ENCODE results near the gene RXFP1.

Gene RXFP1

GRCh38 chr4:158544141-158544540 lies 22.5 kb downstream of the RXFP1 start:
- no peak for DNase-seq

- DNase-seq, result no peak
Measured at GRCh38 chr4:158553364-158553763, 31.7 kb downstream of the RXFP1 start.

GRCh38 chr4:158560284-158560683 lies 38.6 kb downstream of the RXFP1 start:
- no peak for DNase-seq

- DNase-seq, result no peak
Measured at GRCh38 chr4:158566860-158567259, 45.2 kb downstream of the RXFP1 start.

- DNase-seq, result no peak
Measured at GRCh38 chr4:158571736-158572135, 50.1 kb downstream of the RXFP1 start.

GRCh38 chr4:158572608-158573007 lies 50.9 kb downstream of the RXFP1 start:
- DNase-seq, result no peak

- no peak for DNase-seq
Measured at GRCh38 chr4:158578476-158578875, 56.8 kb downstream of the RXFP1 start.

- DNase-seq, result no peak
Measured at GRCh38 chr4:158580064-158580463, 58.4 kb downstream of the RXFP1 start.

- no peak for DNase-seq
Measured at GRCh38 chr4:158581161-158581560, 59.5 kb downstream of the RXFP1 start.

GRCh38 chr4:158586881-158587280 lies 65.2 kb downstream of the RXFP1 start:
- DNase-seq, result no peak

- DNase-seq, result no peak
Measured at GRCh38 chr4:158588285-158588684, 66.6 kb downstream of the RXFP1 start.

- no peak for DNase-seq
Measured at GRCh38 chr4:158588777-158589176, 67.1 kb downstream of the RXFP1 start.

- no peak for DNase-seq
Measured at GRCh38 chr4:158590306-158590705, 68.6 kb downstream of the RXFP1 start.

GRCh38 chr4:158590824-158591223 lies 69.1 kb downstream of the RXFP1 start:
- DNase-seq, result no peak

- DNase-seq, result no peak
Measured at GRCh38 chr4:158597879-158598596, 76.4 kb downstream of the RXFP1 start.

- no peak for DNase-seq
Measured at GRCh38 chr4:158599150-158599549, 77.5 kb downstream of the RXFP1 start.

- DNase-seq, result no peak
Measured at GRCh38 chr4:158599765-158600498, 78.2 kb downstream of the RXFP1 start.

- no peak for DNase-seq
Measured at GRCh38 chr4:158604369-158604768, 82.7 kb downstream of the RXFP1 start.

GRCh38 chr4:158605393-158605792 lies 83.7 kb downstream of the RXFP1 start:
- DNase-seq, result no peak

GRCh38 chr4:158606969-158607368 lies 85.3 kb downstream of the RXFP1 start:
- no peak for DNase-seq

GRCh38 chr4:158609116-158609515 lies 87.4 kb downstream of the RXFP1 start:
- no peak for DNase-seq

GRCh38 chr4:158610790-158611189 lies 89.1 kb downstream of the RXFP1 start:
- DNase-seq, result no peak

GRCh38 chr4:158613046-158613445 lies 91.4 kb downstream of the RXFP1 start:
- no peak for DNase-seq

GRCh38 chr4:158617956-158618355 lies 96.3 kb downstream of the RXFP1 start:
- no peak for DNase-seq

GRCh38 chr4:158621729-158622128 lies 100.0 kb downstream of the RXFP1 start:
- DNase-seq, result no peak
